Keratinocyte (primary cell): ENCODE results near the gene LOXL4. TPM values are rescaled to one million over a fixed set of nuclear protein-coding genes. Genes with fewer than 3 reads are reported as not detected.
A peak's percentile ranks its signal among the peaks of the same experiment; 100 is the strongest.

Experiments
- DNase-seq: peaks from one replicate; pipeline ENCODE4 v3.0.0-alpha.2; 2011; ENCODE audit warnings: low read depth, missing footprints, low spot score
- FAIRE-seq: peaks from 2 replicates; lab custom pipeline; 2011; peaks lifted over from hg19 to GRCh38; lab: Jason Lieb, UNC
- H2AFZ ChIP-seq: 2 replicates; pipeline ENCODE4 v1.6.0; 2012; ENCODE audit warnings: low read length, control low read depth, inconsistent platforms; ENCODE audit not compliant: control insufficient read depth
- H3K27ac ChIP-seq: 2 replicates; pipeline ENCODE4 v1.5.1; 2011; ENCODE audit warnings: low read length; ENCODE audit not compliant: control insufficient read depth, insufficient read depth
- H3K27me3 ChIP-seq: 3 replicates; pipeline ENCODE4 v1.6.0; 2011; ENCODE audit warnings: low read length; ENCODE audit not compliant: control insufficient read depth, insufficient read depth; ENCODE audit errors: extremely low read depth
- H3K36me3 ChIP-seq, 2 experiments: 2 replicates in 1 of 2; 3 replicates in 1 of 2; pipeline ENCODE4 v1.5.1; 2011; ENCODE audit warnings: low read length in 2 of 2, mild to moderate bottlenecking in 1 of 2; ENCODE audit not compliant: control insufficient read depth in 2 of 2, insufficient read depth in 2 of 2; ENCODE audit errors: extremely low read depth in 1 of 2
- H3K4me1 ChIP-seq: 3 replicates; pipeline ENCODE4 v1.5.1; 2011; ENCODE audit warnings: low read length; ENCODE audit not compliant: control insufficient read depth, insufficient read depth; ENCODE audit errors: extremely low read depth
- H3K4me2 ChIP-seq: 3 replicates; pipeline ENCODE4 v1.6.0; 2011; ENCODE audit warnings: low read depth, low read length; ENCODE audit not compliant: control insufficient read depth, insufficient read depth; ENCODE audit errors: extremely low read depth
- H3K4me3 ChIP-seq, 3 experiments: fragments of 200-600 bp in 1 of 3; sonication (generic) in 1 of 3; 2 replicates in 2 of 3; 3 replicates in 1 of 3; pipeline ENCODE4 v1.5.1; 2011 to 2016; ENCODE audit warnings: low read length in 3 of 3, mild to moderate bottlenecking in 3 of 3, control low read depth in 2 of 3, inconsistent platforms in 1 of 3, low read depth in 1 of 3, mixed read lengths in 1 of 3, mixed run types in 1 of 3, moderate library complexity in 1 of 3; ENCODE audit not compliant: control insufficient read depth in 2 of 3, insufficient read depth in 2 of 3; ENCODE audit errors: extremely low read depth in 1 of 3
- H3K79me2 ChIP-seq: 2 replicates; pipeline ENCODE4 v1.6.0; 2012; ENCODE audit warnings: low read length; ENCODE audit not compliant: control insufficient read depth, insufficient read depth
- H3K9ac ChIP-seq: 3 replicates; pipeline ENCODE4 v1.6.0; 2011; ENCODE audit warnings: low read length; ENCODE audit not compliant: control insufficient read depth, insufficient read depth; ENCODE audit errors: extremely low read depth
- H3K9me1 ChIP-seq: 3 replicates; pipeline ENCODE4 v1.6.0; 2011; ENCODE audit warnings: low read length; ENCODE audit not compliant: control insufficient read depth, insufficient read depth; ENCODE audit errors: extremely low read depth
- H3K9me3 ChIP-seq: 2 replicates; pipeline ENCODE4 v1.5.1; 2012; ENCODE audit warnings: low read depth, low read length; ENCODE audit not compliant: control insufficient read depth
- H4K20me1 ChIP-seq: 3 replicates; pipeline ENCODE4 v1.6.0; 2011; ENCODE audit warnings: low read length; ENCODE audit not compliant: control insufficient read depth, insufficient read depth; ENCODE audit errors: extremely low read depth
- CTCF ChIP-seq, 3 experiments: IDR thresholded peaks in 1 of 3; conservative IDR thresholded peaks in 1 of 3; optimal IDR thresholded peaks in 1 of 3; 2 replicates in 2 of 3; 3 replicates in 1 of 3; pipeline versions ENCODE3 to v1.5.1; 2011; ENCODE audit warnings: low read length in 3 of 3, mild to moderate bottlenecking in 3 of 3, moderate library complexity in 2 of 3, control low read depth in 1 of 3, inconsistent platforms in 1 of 3; ENCODE audit not compliant: insufficient read depth in 2 of 3; ENCODE audit errors: extremely low read depth in 1 of 3
- EZH2 ChIP-seq: IDR thresholded peaks from one replicate; pipeline ENCODE4 v1.6.1; 2012; ENCODE audit warnings: inconsistent platforms, mild to moderate bottlenecking, low read length, moderate library complexity
- dilution Hi-C: fragments of 300-500 bp; cut with MboI; formaldehyde crosslinking; loops from one replicate; pipeline ENCODE4 v1.7.0; 2020; ENCODE audit warnings: low sequenced_read_pairs; ENCODE audit not compliant: extremely low pct_ligation_motif_present
- polyA plus RNA-seq, 5 experiments: library from polyadenylated mRNA; depleted of rRNA in 3 of 5; stranded (reverse) in 3 of 5; stranded (forward) in 1 of 5; unstranded in 1 of 5; fragments of >200 nt; gene quantifications; 1 replicate in 1 of 5; 2 replicates in 3 of 5; 3 replicates in 1 of 5; pipeline versions ENCODE4 v1.2.1 to v1.2.3, GENCODE V29; 2011 to 2012; ENCODE audit warnings: missing spikeins in 2 of 5, low read depth in 1 of 5, low replicate concordance in 1 of 5

The LOXL4 gene
- polyA plus RNA-seq, 1 donor (not counting 4 experiments of a cell fraction or from before 2014, with no cell fraction given), result 0.01 TPM

GRCh38 chr10:98242823-98243222 is 25.2 kb downstream of the LOXL4 start:
- DNase-seq (no peak), FAIRE-seq (peak; percentile 52)
- Histone ChIP-seq H3K79me2 (no peaks in the 10 kb centered on the region), H3K9me1 (no peaks in the 10 kb centered on the region), H3K27ac (no peak overlapping the region), H3K9ac (no peak overlapping the region), H3K4me1 (no peaks in the 10 kb centered on the region), H3K36me3 (peaks cover 9 to 20% of the 10 kb centered on the region in 2 experiments), H3K4me3 (no peak overlapping the region), H3K9me3 (no peaks in the 10 kb centered on the region), H3K27me3 (no peaks in the 10 kb centered on the region), H3K4me2 (no peak overlapping the region), H2AFZ (no peak overlapping the region), H4K20me1 (no peaks in the 10 kb centered on the region)
- dilution Hi-C loops, result no loop called here
- TF ChIP-seq EZH2, result no peak
- TF ChIP-seq CTCF (optimal IDR thresholded peaks at IDR 0.05 in 1 of 3, IDR thresholded peaks at IDR 0.05 in 1 of 3, conservative IDR thresholded peaks at IDR 0.05 in 1 of 3; ENCODE audit: extremely low read depth in 1 of 3, insufficient read depth in 2 of 3, low read length in 3 of 3), result peak in 2 of 3 experiments; percentile 14 to 33

DNA sequence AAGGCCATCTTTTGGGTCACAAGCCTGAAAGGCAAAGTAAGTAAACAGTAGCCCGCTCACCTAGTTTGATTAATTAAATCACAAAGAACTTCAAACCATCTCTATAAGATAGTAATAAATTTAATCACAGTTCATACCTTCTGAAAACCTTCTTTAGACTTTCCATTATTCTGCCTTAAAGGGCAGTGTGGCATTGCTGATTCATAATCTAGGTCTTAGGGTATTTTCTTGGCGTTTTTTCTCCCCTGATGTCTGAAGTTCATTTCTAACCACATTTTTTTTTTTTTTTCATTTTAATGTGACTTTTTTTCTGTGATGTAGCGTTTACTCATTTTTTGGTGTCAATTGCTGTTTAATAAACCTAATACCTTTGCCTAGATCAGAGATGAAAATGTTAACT is 27.5 kb downstream of the LOXL4 start:
- H3K9me1 ChIP-seq, result no peaks in the 10 kb centered on the region

More for the DNA sequence above, 27.5 kb downstream of the LOXL4 start:
- TF ChIP-seq CTCF (optimal IDR thresholded peaks at IDR 0.05 in 1 of 3, IDR thresholded peaks at IDR 0.05 in 1 of 3, conservative IDR thresholded peaks at IDR 0.05 in 1 of 3; ENCODE audit: extremely low read depth in 1 of 3, insufficient read depth in 2 of 3, low read length in 3 of 3) (no peak), EZH2 (no peak)
- dilution Hi-C loops, result no loop called here
- FAIRE-seq (no peak), DNase-seq (no peak)
- Histone ChIP-seq H4K20me1 (no peaks in the 10 kb centered on the region), H3K36me3 (peaks cover 7 to 20% of the 10 kb centered on the region in 2 experiments), H3K9ac (no peak overlapping the region), H2AFZ (no peak overlapping the region), H3K27ac (no peak overlapping the region), H3K4me3 (no peak overlapping the region), H3K4me2 (no peak overlapping the region), H3K9me3 (no peaks in the 10 kb centered on the region), H3K4me1 (peaks cover 4% of the 10 kb centered on the region), H3K79me2 (no peaks in the 10 kb centered on the region), H3K27me3 (no peaks in the 10 kb centered on the region)
